GM21737 (cell line): Measurements from ENCODE around the gene SPDYE18.
"Not testable (repeated sequence)": the region's sequence is repeated elsewhere in the genome, so short reads cannot be mapped to it uniquely, and the experiment has no call there.

Source experiments
- ATAC-seq: cut with Tn5 transposase; IDR thresholded peaks from one replicate; pipeline ENCODE4 v1.9.1; 2021; ENCODE audit warnings: mild to moderate bottlenecking, moderate library complexity; ENCODE audit not compliant: unreplicated experiment

SPDYE18 gene

DNA sequence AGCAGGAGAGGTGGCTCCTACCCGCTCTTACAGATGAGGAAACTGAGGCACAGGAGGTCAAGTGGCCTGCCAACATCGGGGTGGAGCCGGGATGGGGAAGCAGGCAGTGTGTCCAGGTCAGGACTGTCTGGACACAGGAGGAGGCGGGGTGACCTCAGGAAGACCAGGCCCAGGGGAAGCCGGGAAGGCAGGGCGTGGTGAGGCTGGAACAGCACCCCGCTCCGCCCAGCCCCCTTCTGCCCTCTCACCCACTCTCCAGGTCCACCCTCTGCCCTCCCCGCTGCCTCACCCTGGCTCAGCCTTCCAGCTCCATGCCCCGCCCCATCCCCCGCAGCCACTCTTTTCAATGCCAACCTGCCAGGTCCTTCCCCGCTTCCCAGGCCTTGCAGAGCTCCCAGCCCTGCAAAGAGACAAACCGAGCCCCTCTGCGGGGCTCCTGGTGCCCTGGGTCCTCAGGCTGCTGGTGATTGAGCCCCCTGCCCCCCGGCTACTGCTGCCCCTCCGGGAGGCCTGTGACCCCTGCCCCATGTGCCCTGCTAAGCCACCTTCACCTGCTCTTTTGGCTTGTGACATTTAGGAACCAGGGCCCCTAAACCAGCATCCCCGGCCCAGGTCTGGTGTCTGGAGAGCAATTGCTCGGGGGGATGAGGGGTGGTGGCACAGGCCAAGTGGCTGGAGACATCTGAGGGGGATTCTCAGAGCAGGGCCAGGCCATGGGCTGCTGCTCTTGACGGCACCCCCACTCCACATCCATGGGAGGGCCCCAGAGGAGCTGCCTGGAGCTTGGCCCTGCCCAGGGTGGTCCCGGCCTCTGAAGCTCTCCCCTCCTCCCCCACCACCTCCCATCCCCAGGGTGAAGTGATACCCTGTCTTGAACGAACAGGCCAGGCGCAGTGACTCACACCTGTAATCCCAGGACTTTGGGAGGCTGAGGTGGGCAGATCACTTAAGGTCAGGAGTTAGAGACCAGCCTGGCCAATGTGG is 55.9 kb downstream of the SPDYE18 start:
- ATAC-seq = not testable (repeated sequence)

DNA sequence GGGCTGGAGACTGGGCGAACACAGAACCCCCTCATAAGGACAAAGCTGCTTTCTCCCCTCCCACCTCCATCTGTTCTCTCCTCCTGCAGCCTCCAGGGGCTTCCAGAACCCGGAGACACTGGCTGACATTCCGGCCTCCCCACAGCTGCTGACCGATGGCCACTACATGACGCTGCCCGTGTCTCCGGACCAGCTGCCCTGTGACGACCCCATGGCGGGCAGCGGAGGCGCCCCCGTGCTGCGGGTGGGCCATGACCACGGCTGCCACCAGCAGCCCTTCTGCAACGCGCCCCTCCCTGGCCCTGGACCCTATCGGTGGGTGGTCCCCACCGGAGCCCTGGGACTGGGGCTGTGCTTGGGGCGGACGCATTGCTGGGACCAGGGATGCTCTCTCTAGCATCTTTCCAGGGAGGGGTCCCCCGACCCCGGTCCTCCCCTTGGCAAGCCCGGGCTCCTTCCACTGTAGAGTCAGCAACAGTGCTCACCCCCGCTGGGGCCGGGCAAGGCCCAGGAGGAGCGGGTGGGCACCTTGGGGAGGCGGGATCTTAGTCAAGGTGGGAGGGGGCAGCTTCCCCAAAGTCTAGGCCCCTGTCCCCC is 56.8 kb downstream of the SPDYE18 start:
- ATAC-seq = not testable (repeated sequence)

DNA sequence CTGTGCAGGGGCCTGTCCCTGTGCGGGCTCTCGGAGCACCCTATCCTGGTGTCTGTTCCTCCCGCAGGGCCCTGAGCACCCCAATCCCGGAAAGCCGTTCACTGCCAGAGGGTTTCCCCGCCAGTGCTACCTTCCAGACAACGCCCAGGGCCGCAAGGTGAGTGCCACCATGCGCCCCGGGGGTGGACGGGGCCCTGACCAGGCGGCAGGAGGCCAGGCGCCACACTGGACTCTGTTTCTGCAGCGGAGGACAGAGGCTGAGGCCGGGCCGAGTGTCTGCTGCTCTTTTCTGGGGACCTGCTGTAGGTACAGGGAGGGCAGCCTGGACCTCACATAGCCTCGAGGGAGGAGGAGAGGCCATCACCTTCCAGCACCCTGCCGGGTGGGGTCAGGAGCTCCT is 58.2 kb downstream of the SPDYE18 start:
- not testable (repeated sequence) for ATAC-seq

DNA sequence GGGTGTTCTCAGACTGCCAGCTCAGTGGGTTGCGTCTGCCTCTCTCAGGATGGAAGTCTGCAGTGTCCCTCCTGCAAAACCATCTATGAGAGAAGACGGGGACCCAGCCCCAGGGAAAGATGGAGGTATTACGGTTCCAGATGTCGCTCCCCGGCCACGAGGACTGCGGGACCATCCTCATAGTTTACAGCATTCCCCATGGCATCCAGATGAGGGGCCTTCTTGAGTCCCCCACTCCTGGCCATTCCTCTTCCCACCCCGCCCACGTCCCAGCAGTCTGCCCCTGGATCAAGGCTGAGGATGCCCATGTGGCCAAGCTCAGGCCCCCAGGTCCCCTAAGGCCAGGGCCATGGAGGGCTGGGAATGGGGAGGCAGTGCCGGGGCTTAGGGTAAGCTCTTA is 59.1 kb downstream of the SPDYE18 start:
- ATAC-seq = not testable (repeated sequence)

DNA sequence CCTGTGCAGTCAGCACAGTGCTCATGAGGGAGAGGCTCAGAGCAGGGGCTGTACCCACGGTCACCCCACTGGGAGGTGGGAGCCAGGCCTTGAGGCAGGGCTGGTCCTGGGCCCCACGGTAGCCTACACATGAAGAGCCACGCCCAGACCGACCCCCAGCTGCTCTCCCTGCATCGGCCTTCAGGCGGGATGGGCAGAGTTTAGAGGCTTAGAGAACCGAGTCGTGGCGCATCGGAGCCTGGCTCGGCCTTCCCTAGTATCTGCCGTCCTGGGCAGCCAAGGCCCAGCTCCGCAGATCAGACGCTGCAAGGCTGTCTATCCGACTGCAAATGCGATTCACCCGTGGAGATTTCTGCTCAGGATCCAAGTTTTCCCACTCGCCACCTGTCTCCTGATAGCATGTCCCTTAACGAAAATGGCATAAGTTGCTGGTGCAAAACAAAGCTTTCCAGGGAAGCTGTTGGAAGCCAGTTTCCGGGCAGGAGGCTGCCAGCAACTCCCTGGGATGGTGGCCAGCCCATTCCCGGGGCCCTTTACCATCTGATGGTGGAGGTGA is 59.6 kb downstream of the SPDYE18 start:
- not testable (repeated sequence) for ATAC-seq

DNA sequence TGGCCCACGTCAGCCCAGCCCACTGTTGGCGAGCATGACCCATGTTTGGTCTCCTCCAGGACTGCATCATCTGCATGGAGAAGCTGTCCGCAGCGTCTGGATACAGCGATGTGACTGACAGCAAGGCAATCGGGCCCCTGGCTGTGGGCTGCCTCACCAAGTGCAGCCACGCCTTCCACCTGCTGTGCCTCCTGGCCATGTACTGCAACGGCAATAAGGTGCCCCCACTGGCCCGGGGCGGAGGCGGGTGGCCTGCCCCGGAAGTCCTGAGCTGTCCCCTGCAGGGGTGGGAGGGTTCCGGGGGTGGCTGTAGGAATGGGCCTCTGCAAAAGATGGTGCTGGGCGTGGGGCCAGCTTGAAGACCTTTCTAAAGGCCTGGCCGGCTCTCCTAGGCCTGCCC is 60.3 kb downstream of the SPDYE18 start:
- ATAC-seq = not testable (repeated sequence)
